ENCODE data around the gene WDFY3. TPM values are rescaled to one million over a fixed set of nuclear protein-coding genes. Genes with fewer than 3 reads are reported as not detected.

The WDFY3 gene
- total and polyA plus RNA-seq, 2 experiments from 2014 or later, result 3.1 to 45.6 TPM

GRCh38 chr4:84956014-84956413 lies 10.5 kb downstream of the WDFY3 start:
- no peaks in the 10 kb centered on the region for H3K9me3 ChIP-seq (ENCODE audit: low read depth)
- no peaks in the 10 kb centered on the region for H3K27me3 ChIP-seq (replicated peaks; ENCODE audit: insufficient read depth)
- peaks cover 8% of the 10 kb centered on the region; the same call in 1 of the 2 replicates for H4K20me1 ChIP-seq (ENCODE audit: insufficient read depth)
- H3K36me3 ChIP-seq (ENCODE audit: low read depth), result no peaks in the 10 kb centered on the region
- no peak overlapping the region for H3K9ac ChIP-seq
- TF ChIP-seq EZH2 (IDR thresholded peaks at IDR 0.05; ENCODE audit: insufficient read depth, poor library complexity, severe bottlenecking) (no peak), EZH2phosphoT487 (IDR thresholded peaks at IDR 0.05; ENCODE audit: insufficient read depth, low read depth) (no peak)
- H3F3A ChIP-seq (ENCODE audit: insufficient read depth), result peaks cover 23% of the 10 kb centered on the region
- in situ Hi-C loops (cut with MboI), result no loop called here
- H3K4me2 ChIP-seq (ENCODE audit: unreplicated experiment), result no peak overlapping the region
- no peak overlapping the region for H3K4me3 ChIP-seq
- H3K9me2 ChIP-seq (ENCODE audit: insufficient read depth), result no peaks in the 10 kb centered on the region
- DNase-seq, result no peak
- WGBS, 2 experiments (ENCODE audit: low coverage in 1 of 2, low lambda C conversion rate in 2 of 2, missing lambda C conversion rate in 2 of 2), result 84 to 87% methylated on average over 3 of the region's 3 CpGs
- peaks cover 99% of the 10 kb centered on the region for H3K79me2 ChIP-seq (ENCODE audit: insufficient read depth)
- H2AFZ ChIP-seq, result no peak overlapping the region
- H3K27ac ChIP-seq, result no peak overlapping the region
- H3K4me1 ChIP-seq (ENCODE audit: insufficient read depth), result peaks cover 25% of the 10 kb centered on the region

GRCh38 chr4:84954982-84955567 lies 11.4 kb downstream of the WDFY3 start:
- 86 to 93% methylated on average over 6 of the region's 6 CpGs for WGBS, 2 experiments (ENCODE audit: low coverage in 1 of 2, low lambda C conversion rate in 2 of 2, missing lambda C conversion rate in 2 of 2)
- H3K9me2 ChIP-seq (ENCODE audit: insufficient read depth), result no peaks in the 10 kb centered on the region
- no peak overlapping the region for H3K4me3 ChIP-seq
- no peak for DNase-seq
- H3K9ac ChIP-seq, result no peak overlapping the region
- no peaks in the 10 kb centered on the region for H3K9me3 ChIP-seq (ENCODE audit: low read depth)
- no peak overlapping the region for H2AFZ ChIP-seq
- peaks cover 99% of the 10 kb centered on the region for H3K79me2 ChIP-seq (ENCODE audit: insufficient read depth)
- H3K36me3 ChIP-seq (ENCODE audit: low read depth), result no peaks in the 10 kb centered on the region
- in situ Hi-C loops (cut with MboI), result no loop called here
- H4K20me1 ChIP-seq (ENCODE audit: insufficient read depth), result peaks cover 8% of the 10 kb centered on the region; the same call in 1 of the 2 replicates
- H3F3A ChIP-seq (ENCODE audit: insufficient read depth), result peaks cover 27% of the 10 kb centered on the region
- TF ChIP-seq EZH2 (IDR thresholded peaks at IDR 0.05; ENCODE audit: insufficient read depth, poor library complexity, severe bottlenecking), result no peak
- no peak for TF ChIP-seq EZH2phosphoT487 (IDR thresholded peaks at IDR 0.05; ENCODE audit: insufficient read depth, low read depth)
- H3K4me1 ChIP-seq (ENCODE audit: insufficient read depth), result peaks cover 25% of the 10 kb centered on the region
- H3K27me3 ChIP-seq (replicated peaks; ENCODE audit: insufficient read depth), result no peaks in the 10 kb centered on the region
- no peak overlapping the region for H3K4me2 ChIP-seq (ENCODE audit: unreplicated experiment)
- no peak overlapping the region for H3K27ac ChIP-seq

- H2AFZ ChIP-seq, result no peak overlapping the region
- in situ Hi-C loops (cut with MboI), result no loop called here
- H3K36me3 ChIP-seq (ENCODE audit: low read depth), result no peaks in the 10 kb centered on the region
- 95 to 100% methylated on average over 1 of the region's 1 CpG for WGBS, 2 experiments (ENCODE audit: low coverage in 1 of 2, low lambda C conversion rate in 2 of 2, missing lambda C conversion rate in 2 of 2)
- H3K27me3 ChIP-seq (replicated peaks; ENCODE audit: insufficient read depth), result no peaks in the 10 kb centered on the region
- H3K79me2 ChIP-seq (ENCODE audit: insufficient read depth), result peaks cover 99% of the 10 kb centered on the region
- no peaks in the 10 kb centered on the region for H3K9me2 ChIP-seq (ENCODE audit: insufficient read depth)
- peak overlapping the region; percentile 75 for H3K27ac ChIP-seq
- H3K4me3 ChIP-seq, result no peak overlapping the region
- H3K4me1 ChIP-seq (ENCODE audit: insufficient read depth), result peaks cover 27% of the 10 kb centered on the region
- 0 out of 2 replicates have a peak overlapping the region, but pooled peaks have one; percentile 30 for H3K9ac ChIP-seq
- H3F3A ChIP-seq (ENCODE audit: insufficient read depth), result peaks cover 27% of the 10 kb centered on the region
- DNase-seq, result no peak
- no peaks in the 10 kb centered on the region for H3K9me3 ChIP-seq (ENCODE audit: low read depth)
- TF ChIP-seq EZH2phosphoT487 (IDR thresholded peaks at IDR 0.05; ENCODE audit: insufficient read depth, low read depth) (no peak), EZH2 (IDR thresholded peaks at IDR 0.05; ENCODE audit: insufficient read depth, poor library complexity, severe bottlenecking) (no peak)
- H4K20me1 ChIP-seq (ENCODE audit: insufficient read depth), result peaks cover 6% of the 10 kb centered on the region; the same call in 1 of the 2 replicates
- peak overlapping the region; percentile 9 for H3K4me2 ChIP-seq (ENCODE audit: unreplicated experiment)
Observed at GRCh38 chr4:84952776-84953175, 13.7 kb downstream of the WDFY3 start.

GRCh38 chr4:84952004-84952403 lies 14.5 kb downstream of the WDFY3 start:
- Histone ChIP-seq H3K9me2 (ENCODE audit: insufficient read depth) (no peaks in the 10 kb centered on the region), H3K4me1 (ENCODE audit: insufficient read depth) (peaks cover 30% of the 10 kb centered on the region), H3K9me3 (ENCODE audit: low read depth) (no peaks in the 10 kb centered on the region), H4K20me1 (ENCODE audit: insufficient read depth) (peaks cover 6% of the 10 kb centered on the region; the same call in 1 of the 2 replicates), H2AFZ (no peak overlapping the region), H3K27me3 (replicated peaks; ENCODE audit: insufficient read depth) (no peaks in the 10 kb centered on the region), H3F3A (ENCODE audit: insufficient read depth) (peaks cover 27% of the 10 kb centered on the region), H3K4me2 (ENCODE audit: unreplicated experiment) (peak overlapping the region; percentile 9), H3K9ac (peak overlapping the region; percentile 37), H3K4me3 (no peak overlapping the region), H3K27ac (peak overlapping the region; percentile 75), H3K79me2 (ENCODE audit: insufficient read depth) (peaks cover 98% of the 10 kb centered on the region), H3K36me3 (ENCODE audit: low read depth) (no peaks in the 10 kb centered on the region)
- peak; percentile 88 for DNase-seq
- TF ChIP-seq EZH2 (IDR thresholded peaks at IDR 0.05; ENCODE audit: insufficient read depth, poor library complexity, severe bottlenecking), result no peak
- no peak for TF ChIP-seq EZH2phosphoT487 (IDR thresholded peaks at IDR 0.05; ENCODE audit: insufficient read depth, low read depth)
- 0% methylated on average over 1 of the region's 1 CpG for WGBS, 2 experiments (ENCODE audit: low coverage in 1 of 2, low lambda C conversion rate in 2 of 2, missing lambda C conversion rate in 2 of 2)
- in situ Hi-C loops (cut with MboI), result no loop called here

Data from GM23248 (cell line).